Activated CD4-positive, CD25-positive, alpha-beta regulatory T cell treated with anti-CD3 and anti-CD28 coated beads, Interleukin-2, amount 50 U/mL, for 72 hours (primary cell): Measurements from ENCODE around the gene ISG20.
"Not testable (repeated sequence)": the region's sequence is repeated elsewhere in the genome, so short reads cannot be mapped to it uniquely, and the experiment has no call there.

ENCODE experiments used
- DNase-seq: peaks from one replicate; pipeline ENCODE4 v3.0.0; 2021

ISG20 gene

GRCh38 chr15:88619796-88620195 is 19.0 kb upstream of the ISG20 start:
- no peak for DNase-seq

GRCh38 chr15:88620995-88621772 is 17.6 kb upstream of the ISG20 start, which contains the start of gene AEN:
Gene AEN (plus strand): TSS chr15:88621340. CDS start chr15:88626210, 4,870 bp downstream.
- DNase-seq: peak; percentile 95

GRCh38 chr15:88621789-88622604 is 16.8 kb upstream of the ISG20 start:
- no peak for DNase-seq

- no peak for DNase-seq
These were observed 16.2 kb upstream of the ISG20 start for GRCh38 chr15:88622605-88622975.

- DNase-seq: peak; percentile 57
These were observed 15.8 kb upstream of the ISG20 start for GRCh38 chr15:88623061-88623460.

GRCh38 chr15:88623632-88624031 is 15.2 kb upstream of the ISG20 start:
- no peak for DNase-seq

- no peak for DNase-seq
These were observed 14.5 kb upstream of the ISG20 start for GRCh38 chr15:88624156-88624970.

- no peak for DNase-seq
These were observed 13.8 kb upstream of the ISG20 start for GRCh38 chr15:88624971-88625490.

GRCh38 chr15:88625943-88626741 is 12.7 kb upstream of the ISG20 start:
- DNase-seq: no peak

GRCh38 chr15:88627463-88627862 is 11.4 kb upstream of the ISG20 start:
- DNase-seq: peak; percentile 54

GRCh38 chr15:88628018-88628654 is 10.7 kb upstream of the ISG20 start:
- DNase-seq: no peak

GRCh38 chr15:88629071-88629470 is 9.7 kb upstream of the ISG20 start:
- DNase-seq: no peak

- DNase-seq: no peak
These were observed 8.6 kb upstream of the ISG20 start for GRCh38 chr15:88630141-88630721.

GRCh38 chr15:88630798-88631463 is 7.9 kb upstream of the ISG20 start:
- DNase-seq: no peak

- no peak for DNase-seq
These were observed 7.3 kb upstream of the ISG20 start for GRCh38 chr15:88631464-88632028.

- not testable (repeated sequence) for DNase-seq
These were observed 6.0 kb upstream of the ISG20 start for GRCh38 chr15:88632797-88633196.

GRCh38 chr15:88634449-88634848 is 4.4 kb upstream of the ISG20 start:
- no peak for DNase-seq

GRCh38 chr15:88635318-88635717 is 3.5 kb upstream of the ISG20 start:
- no peak for DNase-seq

GRCh38 chr15:88636050-88636449 is 2.8 kb upstream of the ISG20 start:
- DNase-seq: peak; percentile 53

- DNase-seq: no peak
These were observed 2.2 kb upstream of the ISG20 start for GRCh38 chr15:88636654-88637053.
